ENCODE data around the gene CTIF. TPM values are rescaled to one million over a fixed set of nuclear protein-coding genes. Genes with fewer than 3 reads are reported as not detected.

The CTIF gene
- total RNA-seq, 2 experiments from 2014 or later = 0.06 to 0.38 TPM

DNA sequence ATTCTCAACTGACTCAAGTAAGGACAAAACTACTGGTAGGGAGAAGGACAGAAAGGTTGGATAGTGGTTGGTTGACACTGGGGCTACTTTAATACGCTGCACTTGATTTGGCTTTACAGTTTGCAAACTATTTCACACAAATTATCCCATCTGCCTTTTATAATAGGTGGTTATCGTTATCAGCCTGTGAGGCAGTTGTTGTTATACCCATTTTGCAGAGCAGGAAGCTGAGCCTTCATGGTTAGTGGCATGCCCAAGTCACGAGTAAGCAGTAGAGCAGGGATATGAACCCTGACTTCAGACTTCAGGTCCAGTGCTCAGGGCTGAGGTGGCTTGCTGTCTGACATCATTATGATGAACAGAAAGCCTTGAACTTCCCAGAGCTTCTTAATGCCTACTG is 5.3 kb downstream of the CTIF start:
- no peak overlapping the region for H3K27ac ChIP-seq (ENCODE audit: low read depth, low read length, poor library complexity, severe bottlenecking)
- intact Hi-C loops (cut with micrococcal nuclease; ENCODE audit: unreplicated experiment) = no loop called here
- H3K4me1 ChIP-seq (ENCODE audit: insufficient read depth, low read length, poor library complexity, severe bottlenecking) = no peaks in the 10 kb centered on the region
- H3K4me2 ChIP-seq (ENCODE audit: low read length) = no peak overlapping the region
- no peaks in the 10 kb centered on the region for H3K79me2 ChIP-seq (ENCODE audit: insufficient read depth, low read depth, low read length)
- CTCF ChIA-PET (ENCODE audit: unreplicated experiment) = no interaction called here
- POLR2A ChIA-PET = no interaction called here
- BruUV-seq (replicated peaks) = no TSS peak
- no peak overlapping the region for H3K4me3 ChIP-seq (ENCODE audit: low read depth, low read length, poor library complexity, severe bottlenecking)
- TF ChIP-seq EZH2phosphoT487 (IDR thresholded peaks at IDR 0.05; ENCODE audit: borderline replicate concordance, low read depth, low read length) (no peak), CTCF (conservative IDR thresholded peaks at IDR 0.05; ENCODE audit: low read length) (no peak)
- H2AFZ ChIP-seq (ENCODE audit: low read length) = no peak overlapping the region
- no peak for DNase-seq (ENCODE audit: low spot score)
- no peaks in the 10 kb centered on the region for H4K20me1 ChIP-seq (ENCODE audit: insufficient read depth, low read length)
- H3K9me2 ChIP-seq (ENCODE audit: insufficient read depth, low read length) = no peaks in the 10 kb centered on the region
- H3K9me3 ChIP-seq (ENCODE audit: low read length) = no peaks in the 10 kb centered on the region
- H3K36me3 ChIP-seq (ENCODE audit: insufficient read depth, low read length) = no peaks in the 10 kb centered on the region

DNA sequence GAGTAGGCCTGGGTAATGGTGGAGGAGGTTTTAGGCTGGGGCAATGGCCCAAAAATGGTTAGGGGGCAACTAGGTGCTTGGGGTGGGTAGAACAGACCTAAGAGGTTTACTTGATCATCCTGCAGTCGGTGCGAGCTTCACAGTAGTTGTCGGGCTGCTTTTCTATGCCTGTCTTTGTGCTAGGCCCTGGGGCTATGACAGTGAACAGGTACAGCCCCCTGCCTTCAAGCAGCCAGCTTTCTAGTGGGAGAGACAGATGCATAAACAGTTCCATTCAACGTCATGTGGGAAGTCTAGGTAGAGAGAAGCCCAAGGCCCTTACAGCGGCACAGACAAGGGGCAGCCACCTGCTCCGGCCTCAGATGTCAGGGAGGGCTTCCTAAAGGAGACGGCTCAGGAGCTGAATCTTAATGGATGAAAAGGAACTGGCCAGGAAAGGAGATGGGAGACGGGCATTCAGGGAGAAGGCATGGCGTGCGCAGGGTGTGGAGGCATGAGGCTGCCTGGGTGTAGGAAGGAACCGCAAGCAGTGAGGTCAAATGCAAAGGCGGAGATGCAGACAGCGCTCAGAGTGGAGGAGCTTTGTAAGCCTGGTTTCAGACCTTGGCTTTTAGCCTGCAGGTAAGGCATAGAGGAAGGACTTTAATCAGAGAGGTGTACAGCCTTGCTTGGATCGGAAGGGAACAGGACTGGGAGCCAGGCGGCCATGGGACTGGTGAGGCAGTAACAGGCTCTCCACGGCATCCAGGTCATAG is 6.0 kb downstream of the CTIF start:
- POLR2A ChIA-PET = no interaction called here
- BruUV-seq (replicated peaks) = no TSS peak

More for the DNA sequence above, 6.0 kb downstream of the CTIF start:
- intact Hi-C loops (cut with micrococcal nuclease; ENCODE audit: unreplicated experiment) = no loop called here
- Histone ChIP-seq H3K9me2 (ENCODE audit: insufficient read depth, low read length) (no peaks in the 10 kb centered on the region), H3K4me3 (ENCODE audit: low read depth, low read length, poor library complexity, severe bottlenecking) (no peak overlapping the region), H3K27ac (ENCODE audit: low read depth, low read length, poor library complexity, severe bottlenecking) (no peak overlapping the region), H3K36me3 (ENCODE audit: insufficient read depth, low read length) (no peaks in the 10 kb centered on the region), H4K20me1 (ENCODE audit: insufficient read depth, low read length) (no peaks in the 10 kb centered on the region), H3K79me2 (ENCODE audit: insufficient read depth, low read depth, low read length) (no peaks in the 10 kb centered on the region), H3K9me3 (ENCODE audit: low read length) (no peaks in the 10 kb centered on the region), H3K4me1 (ENCODE audit: insufficient read depth, low read length, poor library complexity, severe bottlenecking) (no peaks in the 10 kb centered on the region), H3K4me2 (ENCODE audit: low read length) (no peak overlapping the region), H2AFZ (ENCODE audit: low read length) (no peak overlapping the region)
- TF ChIP-seq EZH2phosphoT487 (IDR thresholded peaks at IDR 0.05; ENCODE audit: borderline replicate concordance, low read depth, low read length) (no peak), CTCF (conservative IDR thresholded peaks at IDR 0.05; ENCODE audit: low read length) (no peak)
- CTCF ChIA-PET (ENCODE audit: unreplicated experiment) = no interaction called here
- DNase-seq (ENCODE audit: low spot score) = no peak

Data from OCI-LY7 (cell line).